EL (cell line): ENCODE measurements around the gene SH2D1B.
"Not testable (repeated sequence)": the region's sequence is repeated elsewhere in the genome, so short reads cannot be mapped to it uniquely, and the experiment has no call there.

ENCODE experiments used
- DNase-seq: peaks from one replicate; pipeline ENCODE4 v3.0.0-alpha.2; 2016

Gene SH2D1B

GRCh38 chr1:162359523-162360236 lies 52.3 kb downstream of the SH2D1B start:
- no peak for DNase-seq

- no peak for DNase-seq
These were observed 53.0 kb downstream of the SH2D1B start for GRCh38 chr1:162358928-162359327.

GRCh38 chr1:162357681-162358266 lies 54.2 kb downstream of the SH2D1B start:
- peak; percentile 57 for DNase-seq

GRCh38 chr1:162353702-162354101 lies 58.2 kb downstream of the SH2D1B start:
- DNase-seq, result no peak

- no peak for DNase-seq
These were observed 58.9 kb downstream of the SH2D1B start for GRCh38 chr1:162353078-162353477.

GRCh38 chr1:162351874-162352273 lies 60.1 kb downstream of the SH2D1B start:
- DNase-seq, result not testable (repeated sequence)

GRCh38 chr1:162351246-162351842 lies 60.6 kb downstream of the SH2D1B start:
- DNase-seq, result no peak

GRCh38 chr1:162349635-162350330 lies 62.2 kb downstream of the SH2D1B start:
- DNase-seq, result peak; percentile 89

GRCh38 chr1:162347281-162347680 lies 64.7 kb downstream of the SH2D1B start:
- DNase-seq, result no peak
